Measurements from ENCODE around the gene MRPL20. TPM values are rescaled to one million over a fixed set of nuclear protein-coding genes. Genes with fewer than 3 reads are reported as not detected.

The MRPL20 gene
- total and polyA plus RNA-seq, 2 donors, result 119 to 140 TPM

DNA sequence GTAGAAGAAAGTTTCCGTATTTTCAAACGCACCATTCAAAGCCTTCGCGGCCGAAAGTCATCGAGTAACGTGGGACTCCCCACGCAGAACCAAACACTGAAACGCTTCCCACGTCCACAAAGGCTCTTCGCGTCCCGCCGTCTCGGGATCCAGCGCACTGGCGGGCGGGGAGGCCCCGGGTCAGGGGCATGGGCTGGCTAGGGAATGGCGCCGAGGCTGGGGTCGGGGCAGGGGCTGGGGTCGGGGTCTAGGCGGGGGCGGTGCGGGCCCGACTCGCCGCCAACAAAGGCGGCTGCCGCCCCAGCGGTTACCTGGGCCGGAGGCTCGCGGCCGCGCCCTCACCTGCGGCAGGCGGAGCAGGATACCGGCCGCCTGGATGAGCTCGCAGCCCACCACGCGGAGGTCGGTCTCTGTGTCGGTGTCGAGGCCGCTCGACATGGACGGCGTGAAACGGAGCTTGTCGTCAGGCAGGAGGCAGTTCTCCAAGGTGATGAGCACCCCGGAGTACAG lies 8.4 kb downstream of the MRPL20 start:
- no peaks in the 10 kb centered on the region for H3K27me3 ChIP-seq (ENCODE audit: control insufficient read depth in 2 of 2, insufficient read depth in 1 of 2, low read length in 1 of 2)
- peaks cover 62 to 65% of the 10 kb centered on the region in 2 donors for H3K36me3 ChIP-seq (ENCODE audit: control insufficient read depth in 2 of 2, insufficient read depth in 2 of 2, low read length in 1 of 2)
- peaks cover 18 to 34% of the 10 kb centered on the region in 2 donors for H3K4me1 ChIP-seq (ENCODE audit: control insufficient read depth in 2 of 2, insufficient read depth in 2 of 2, low read length in 2 of 2)
- peak in 1 of 9 donors; percentile 25 for DNase-seq (ENCODE audit: low read depth in 6 of 9, low spot score in 9 of 9)
- H3K27ac ChIP-seq (ENCODE audit: low read depth in 1 of 2, low read length in 1 of 2), result peak overlapping the region in 1 of 2 donors; percentile 81
- peak overlapping the region; percentile 86 to 97 for H3K4me3 ChIP-seq (ENCODE audit: low read length in 2 of 2)
- peaks cover 0 to 1% of the 10 kb centered on the region in 2 donors for H3K9me3 ChIP-seq (ENCODE audit: control insufficient read depth in 2 of 2, insufficient read depth in 1 of 2, low read length in 1 of 2)
- under 1% methylated on average over 54 of the region's 54 CpGs for WGBS

DNA sequence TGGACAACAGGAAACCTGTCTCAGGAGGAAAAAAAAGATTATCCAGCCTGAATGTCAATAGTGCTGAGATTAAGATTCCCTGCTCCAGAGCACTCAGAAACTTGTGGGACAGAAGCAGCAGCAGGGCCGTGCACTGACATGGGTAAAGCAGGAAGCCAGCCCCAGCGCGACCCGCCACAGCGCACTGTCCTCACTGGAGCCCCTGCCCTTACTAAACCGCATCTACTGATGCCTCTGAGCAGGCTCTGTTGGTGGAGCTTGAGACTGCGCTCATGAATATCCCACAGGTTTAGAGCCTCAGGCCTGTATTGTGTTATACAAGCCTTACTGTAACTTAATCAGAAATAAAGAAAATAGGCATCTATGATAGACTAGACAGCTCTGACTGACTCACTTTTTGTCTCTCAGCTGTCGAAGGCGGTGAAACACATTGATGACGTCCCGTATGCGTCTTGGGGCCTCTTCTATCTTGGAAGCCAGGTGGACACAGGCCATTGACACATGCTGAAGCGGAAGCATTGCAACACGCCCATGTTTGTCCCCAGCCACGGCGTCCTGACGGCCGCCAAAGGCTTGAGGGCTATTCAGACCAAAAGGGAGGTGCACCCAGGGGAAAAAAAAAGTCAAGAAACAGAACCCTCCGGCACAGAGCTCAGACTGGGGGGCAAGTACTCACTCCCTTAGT lies 9.1 kb downstream of the MRPL20 start:
- Histone ChIP-seq H3K4me3 (ENCODE audit: low read length in 2 of 2) (peak overlapping the region; percentile 86 to 97), H3K9me3 (ENCODE audit: control insufficient read depth in 2 of 2, insufficient read depth in 1 of 2, low read length in 1 of 2) (peaks cover 0 to 1% of the 10 kb centered on the region in 2 donors), H3K36me3 (ENCODE audit: control insufficient read depth in 2 of 2, insufficient read depth in 2 of 2, low read length in 1 of 2) (peaks cover 66 to 68% of the 10 kb centered on the region in 2 donors), H3K27ac (ENCODE audit: low read depth in 1 of 2, low read length in 1 of 2) (no peak overlapping the region), H3K4me1 (ENCODE audit: control insufficient read depth in 2 of 2, insufficient read depth in 2 of 2, low read length in 2 of 2) (peaks cover 18 to 34% of the 10 kb centered on the region in 2 donors), H3K27me3 (ENCODE audit: control insufficient read depth in 2 of 2, insufficient read depth in 1 of 2, low read length in 1 of 2) (no peaks in the 10 kb centered on the region)
- 76% methylated on average over 19 of the region's 19 CpGs for WGBS
- DNase-seq (ENCODE audit: low read depth in 6 of 9, low spot score in 9 of 9), result no peak

- Histone ChIP-seq H3K36me3 (ENCODE audit: control insufficient read depth in 2 of 2, insufficient read depth in 2 of 2, low read length in 1 of 2) (peaks cover 66 to 68% of the 10 kb centered on the region in 2 donors), H3K4me3 (ENCODE audit: low read length in 2 of 2) (no peak overlapping the region), H3K9me3 (ENCODE audit: control insufficient read depth in 2 of 2, insufficient read depth in 1 of 2, low read length in 1 of 2) (peaks cover 0 to 1% of the 10 kb centered on the region in 2 donors), H3K27ac (ENCODE audit: low read depth in 1 of 2, low read length in 1 of 2) (no peak overlapping the region), H3K4me1 (ENCODE audit: control insufficient read depth in 2 of 2, insufficient read depth in 2 of 2, low read length in 2 of 2) (peaks cover 13 to 21% of the 10 kb centered on the region in 2 donors), H3K27me3 (ENCODE audit: control insufficient read depth in 2 of 2, insufficient read depth in 1 of 2, low read length in 1 of 2) (no peaks in the 10 kb centered on the region)
- no peak for DNase-seq (ENCODE audit: low read depth in 6 of 9, low spot score in 9 of 9)
- WGBS, result 98% methylated on average over 11 of the region's 11 CpGs
Observed at GRCh38 chr1:1395166-1395565, 11.9 kb downstream of the MRPL20 start.

GRCh38 chr1:1394116-1394515 lies 13.0 kb downstream of the MRPL20 start:
- H3K27ac ChIP-seq (ENCODE audit: low read depth in 1 of 2, low read length in 1 of 2), result no peak overlapping the region
- 96% methylated on average over 7 of the region's 7 CpGs for WGBS
- no peak overlapping the region for H3K4me3 ChIP-seq (ENCODE audit: low read length in 2 of 2)
- H3K4me1 ChIP-seq (ENCODE audit: control insufficient read depth in 2 of 2, insufficient read depth in 2 of 2, low read length in 2 of 2), result peaks cover 10 to 16% of the 10 kb centered on the region in 2 donors
- no peak for DNase-seq (ENCODE audit: low read depth in 6 of 9, low spot score in 9 of 9)
- peaks cover 0 to 1% of the 10 kb centered on the region in 2 donors for H3K9me3 ChIP-seq (ENCODE audit: control insufficient read depth in 2 of 2, insufficient read depth in 1 of 2, low read length in 1 of 2)
- peaks cover 76 to 79% of the 10 kb centered on the region in 2 donors for H3K36me3 ChIP-seq (ENCODE audit: control insufficient read depth in 2 of 2, insufficient read depth in 2 of 2, low read length in 1 of 2)
- no peaks in the 10 kb centered on the region for H3K27me3 ChIP-seq (ENCODE audit: control insufficient read depth in 2 of 2, insufficient read depth in 1 of 2, low read length in 1 of 2)

DNA sequence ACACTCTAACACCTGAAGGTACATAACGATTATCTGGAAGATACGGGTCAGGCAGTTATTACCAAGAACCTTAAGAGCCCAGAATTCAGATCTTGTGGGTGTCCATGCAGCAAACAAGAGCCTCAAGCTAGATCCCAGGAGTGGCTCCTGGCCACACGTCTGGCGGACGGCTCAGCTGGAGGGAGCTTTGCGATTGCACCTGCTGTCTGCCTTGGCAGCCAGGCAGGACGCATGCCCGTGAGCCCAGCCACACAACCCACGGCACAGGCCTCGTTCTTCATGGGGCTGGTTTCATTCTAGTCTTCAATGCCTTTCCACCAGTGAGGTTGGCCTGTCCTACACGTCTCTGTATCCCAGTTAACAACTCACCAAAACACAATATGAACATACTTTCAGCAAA lies 13.7 kb downstream of the MRPL20 start:
- 93% methylated on average over 11 of the region's 11 CpGs for WGBS
- H3K4me1 ChIP-seq (ENCODE audit: control insufficient read depth in 2 of 2, insufficient read depth in 2 of 2, low read length in 2 of 2), result peaks cover 8 to 15% of the 10 kb centered on the region in 2 donors
- DNase-seq (ENCODE audit: low read depth in 6 of 9, low spot score in 9 of 9), result no peak
- no peak overlapping the region for H3K27ac ChIP-seq (ENCODE audit: low read depth in 1 of 2, low read length in 1 of 2)
- H3K4me3 ChIP-seq (ENCODE audit: low read length in 2 of 2), result no peak overlapping the region
- H3K9me3 ChIP-seq (ENCODE audit: control insufficient read depth in 2 of 2, insufficient read depth in 1 of 2, low read length in 1 of 2), result no peaks in the 10 kb centered on the region
- H3K27me3 ChIP-seq (ENCODE audit: control insufficient read depth in 2 of 2, insufficient read depth in 1 of 2, low read length in 1 of 2), result no peaks in the 10 kb centered on the region
- H3K36me3 ChIP-seq (ENCODE audit: control insufficient read depth in 2 of 2, insufficient read depth in 2 of 2, low read length in 1 of 2), result peaks cover 83 to 84% of the 10 kb centered on the region in 2 donors

GRCh38 chr1:1393014-1393413 lies 14.1 kb downstream of the MRPL20 start:
- no peak overlapping the region for H3K4me3 ChIP-seq (ENCODE audit: low read length in 2 of 2)
- no peaks in the 10 kb centered on the region for H3K27me3 ChIP-seq (ENCODE audit: control insufficient read depth in 2 of 2, insufficient read depth in 1 of 2, low read length in 1 of 2)
- H3K4me1 ChIP-seq (ENCODE audit: control insufficient read depth in 2 of 2, insufficient read depth in 2 of 2, low read length in 2 of 2), result peaks cover 4 to 11% of the 10 kb centered on the region in 2 donors
- WGBS, result 96% methylated on average over 4 of the region's 4 CpGs
- DNase-seq (ENCODE audit: low read depth in 6 of 9, low spot score in 9 of 9), result no peak
- H3K9me3 ChIP-seq (ENCODE audit: control insufficient read depth in 2 of 2, insufficient read depth in 1 of 2, low read length in 1 of 2), result no peaks in the 10 kb centered on the region
- peaks cover 86 to 87% of the 10 kb centered on the region in 2 donors for H3K36me3 ChIP-seq (ENCODE audit: control insufficient read depth in 2 of 2, insufficient read depth in 2 of 2, low read length in 1 of 2)
- H3K27ac ChIP-seq (ENCODE audit: low read depth in 1 of 2, low read length in 1 of 2), result no peak overlapping the region

DNA sequence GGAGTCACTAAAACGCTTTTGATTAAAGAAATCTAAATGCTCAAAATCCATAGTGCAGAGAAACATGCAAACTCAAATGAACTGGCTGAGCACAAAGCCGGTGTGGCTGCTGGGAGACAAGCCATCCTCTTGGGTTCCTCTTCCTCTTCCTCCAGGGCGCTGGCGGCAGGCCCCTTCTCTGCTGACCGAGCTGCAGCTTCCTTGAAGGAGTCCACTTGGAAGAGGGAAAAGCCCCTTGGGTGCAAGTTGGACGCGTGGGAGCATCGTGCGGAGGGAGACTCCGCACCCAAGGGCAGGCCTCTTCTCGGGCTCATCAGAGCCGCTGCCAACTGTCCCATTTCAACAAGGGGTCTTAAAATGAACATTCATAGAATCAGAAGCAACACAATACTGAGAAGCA lies 15.9 kb downstream of the MRPL20 start:
- H3K4me1 ChIP-seq (ENCODE audit: control insufficient read depth in 2 of 2, insufficient read depth in 2 of 2, low read length in 2 of 2), result no peaks in the 10 kb centered on the region
- H3K36me3 ChIP-seq (ENCODE audit: control insufficient read depth in 2 of 2, insufficient read depth in 2 of 2, low read length in 1 of 2), result peaks cover 92% of the 10 kb centered on the region in 2 donors
- no peak for DNase-seq (ENCODE audit: low read depth in 6 of 9, low spot score in 9 of 9)
- 96% methylated on average over 12 of the region's 12 CpGs for WGBS
- no peaks in the 10 kb centered on the region for H3K27me3 ChIP-seq (ENCODE audit: control insufficient read depth in 2 of 2, insufficient read depth in 1 of 2, low read length in 1 of 2)
- no peak overlapping the region for H3K4me3 ChIP-seq (ENCODE audit: low read length in 2 of 2)
- no peak overlapping the region for H3K27ac ChIP-seq (ENCODE audit: low read depth in 1 of 2, low read length in 1 of 2)
- peaks cover 0 to 5% of the 10 kb centered on the region in 2 donors for H3K9me3 ChIP-seq (ENCODE audit: control insufficient read depth in 2 of 2, insufficient read depth in 1 of 2, low read length in 1 of 2)

DNA sequence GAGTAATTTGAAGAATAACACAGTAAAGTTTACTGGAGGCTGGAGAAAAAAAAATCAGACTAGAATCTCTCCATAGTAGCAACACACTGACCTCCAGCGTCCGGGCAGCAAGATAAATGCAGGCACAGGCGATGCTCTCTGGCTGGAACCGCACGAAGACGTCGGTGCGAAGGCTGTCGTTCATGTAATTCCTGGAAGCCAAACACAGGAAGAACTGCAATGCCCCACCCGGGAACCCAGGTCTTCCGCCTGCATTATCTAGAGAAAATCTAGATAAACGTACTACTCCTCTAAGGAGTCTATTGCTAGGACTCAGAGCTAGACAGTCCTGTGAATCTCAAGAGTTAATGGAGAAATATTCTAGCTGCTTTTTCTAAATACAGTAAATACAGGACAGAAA lies 16.4 kb downstream of the MRPL20 start:
- Histone ChIP-seq H3K27me3 (ENCODE audit: control insufficient read depth in 2 of 2, insufficient read depth in 1 of 2, low read length in 1 of 2) (no peaks in the 10 kb centered on the region), H3K27ac (ENCODE audit: low read depth in 1 of 2, low read length in 1 of 2) (no peak overlapping the region), H3K36me3 (ENCODE audit: control insufficient read depth in 2 of 2, insufficient read depth in 2 of 2, low read length in 1 of 2) (peaks cover 96 to 97% of the 10 kb centered on the region in 2 donors), H3K9me3 (ENCODE audit: control insufficient read depth in 2 of 2, insufficient read depth in 1 of 2, low read length in 1 of 2) (peaks cover 0 to 5% of the 10 kb centered on the region in 2 donors), H3K4me3 (ENCODE audit: low read length in 2 of 2) (no peak overlapping the region), H3K4me1 (ENCODE audit: control insufficient read depth in 2 of 2, insufficient read depth in 2 of 2, low read length in 2 of 2) (no peaks in the 10 kb centered on the region)
- no peak for DNase-seq (ENCODE audit: low read depth in 6 of 9, low spot score in 9 of 9)
- WGBS, result 97% methylated on average over 12 of the region's 12 CpGs

DNA sequence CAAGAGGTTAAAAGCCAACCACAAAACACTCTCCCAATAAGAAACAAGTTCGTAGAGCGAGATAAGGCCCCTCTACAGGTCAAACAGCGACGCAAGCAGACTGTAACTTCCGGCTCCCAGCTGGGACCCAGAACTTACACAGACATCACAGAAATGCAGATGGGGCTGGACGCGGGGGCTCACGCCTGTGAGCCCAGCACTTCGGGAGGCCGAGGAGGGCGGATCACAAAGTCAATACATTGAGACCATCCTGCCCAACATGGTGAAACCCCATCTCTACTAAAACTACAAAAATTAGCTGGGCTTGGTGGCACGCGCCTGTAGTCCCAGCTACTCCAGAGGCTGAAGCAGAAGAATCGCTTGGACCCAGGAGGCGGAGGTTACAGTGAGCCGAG lies 19.0 kb downstream of the MRPL20 start:
- no peak overlapping the region for H3K27ac ChIP-seq (ENCODE audit: low read depth in 1 of 2, low read length in 1 of 2)
- 98% methylated on average over 16 of the region's 16 CpGs for WGBS
- H3K4me1 ChIP-seq (ENCODE audit: control insufficient read depth in 2 of 2, insufficient read depth in 2 of 2, low read length in 2 of 2), result no peaks in the 10 kb centered on the region
- peaks cover 76 to 78% of the 10 kb centered on the region in 2 donors for H3K36me3 ChIP-seq (ENCODE audit: control insufficient read depth in 2 of 2, insufficient read depth in 2 of 2, low read length in 1 of 2)
- H3K27me3 ChIP-seq (ENCODE audit: control insufficient read depth in 2 of 2, insufficient read depth in 1 of 2, low read length in 1 of 2), result no peaks in the 10 kb centered on the region
- H3K9me3 ChIP-seq (ENCODE audit: control insufficient read depth in 2 of 2, insufficient read depth in 1 of 2, low read length in 1 of 2), result peaks cover 0 to 5% of the 10 kb centered on the region in 2 donors
- H3K4me3 ChIP-seq (ENCODE audit: low read length in 2 of 2), result no peak overlapping the region
- DNase-seq (ENCODE audit: low read depth in 6 of 9, low spot score in 9 of 9), result no peak

Measured in thymus (tissue), 11 donors.